Kidney (tissue), 14 donors: ENCODE measurements around the gene CAPNS1. TPM values are rescaled to one million over a fixed set of nuclear protein-coding genes. Genes with fewer than 3 reads are reported as not detected.

Source experiments
- DNase-seq, 5 donors: peaks; one replicate each; pipeline ENCODE4 v3.0.0-alpha.2; 2013 to 2020
- FAIRE-seq: peaks from 2 replicates; lab custom pipeline; 2012; peaks lifted over from hg19 to GRCh38; lab: Jason Lieb, UNC
- H3K27ac ChIP-seq, 2 donors: one replicate each; pipeline ENCODE4 v1.7.0; 2013; ENCODE audit warnings: low read depth in 2 of 2, low read length in 2 of 2, inconsistent platforms in 1 of 2
- H3K27me3 ChIP-seq: one replicate; pipeline ENCODE4 v1.7.1; 2013; ENCODE audit warnings: low read length, inconsistent platforms; ENCODE audit not compliant: control insufficient read depth, insufficient read depth
- H3K36me3 ChIP-seq, 3 donors: one replicate each; pipeline versions ENCODE4 v1.7.0 to v1.7.1; 2013; ENCODE audit warnings: low read length in 3 of 3, control low read depth in 1 of 3, inconsistent platforms in 1 of 3; ENCODE audit not compliant: insufficient read depth in 3 of 3, control insufficient read depth in 2 of 3
- H3K4me1 ChIP-seq, 3 donors: one replicate each; pipeline versions ENCODE4 v1.7.0 to v1.7.1; 2013; ENCODE audit warnings: low read length in 3 of 3, inconsistent platforms in 1 of 3, low read depth in 1 of 3; ENCODE audit not compliant: control insufficient read depth in 2 of 3, insufficient read depth in 2 of 3
- H3K4me3 ChIP-seq, 3 donors: one replicate each; pipeline versions ENCODE4 v1.7.0 to v1.8.1; 2013; ENCODE audit warnings: low read length in 3 of 3, control low read depth in 1 of 3, inconsistent platforms in 1 of 3
- H3K9ac ChIP-seq, 3 donors: one replicate each; pipeline versions ENCODE4 v1.7.0 to v1.7.1; 2013; ENCODE audit warnings: low read length in 3 of 3, control low read depth in 1 of 3, inconsistent platforms in 1 of 3
- H3K9me3 ChIP-seq, 3 donors: one replicate each; pipeline versions ENCODE4 v1.7.0 to v1.7.1; 2013; ENCODE audit warnings: low read length in 3 of 3, control low read depth in 1 of 3, inconsistent platforms in 1 of 3; ENCODE audit not compliant: control insufficient read depth in 2 of 3, insufficient read depth in 1 of 3
- intact Hi-C: fragments of 100-400 bp; cut with DNase I; formaldehyde crosslinking; loops from one replicate; pipeline ENCODE4 v1.11.1; 2022
- polyA plus RNA-seq: library from polyadenylated mRNA; stranded (reverse); fragments of 350-450 nt; fragmentation: Illumina TruSeq; extraction: RNeasy Lipid Tissue Mini Kit (QIAGEN cat#74804); gene quantifications from one replicate; pipeline ENCODE4 v1.2.3, GENCODE V29; 2014; ENCODE audit warnings: low read depth, low replicate concordance; ENCODE audit not compliant: insufficient read depth
- total RNA-seq: library from RNA; stranded (reverse); fragmentation: NEBNext Ultra II Directional; extraction: Animal tissue kit (Norgen Biotek cat#: 25700); gene quantifications from one replicate; pipeline ENCODE4 v1.2.1, GENCODE V29; 2021
- TF ChIP-seq, protein P1 (sequence below): IDR thresholded peaks from 3 replicates; pipeline ENCODE4 v1.5.1; 2012; ENCODE audit warnings: mild to moderate bottlenecking, moderate library complexity, borderline replicate concordance; ENCODE audit not compliant: insufficient read depth; ENCODE audit errors: extremely low read depth
- donor health status: control.
- donor health status: control.
- donor health status: control.
- donor health status: control.
- donor health status: control.
- donor health status: DM: yes; HTN: yes; CAD: no.
- donor health status: Normal renal cell carcinoma (clear cell type).

The CAPNS1 gene
- total and polyA plus RNA-seq, 2 donors from 2014 or later, result 861 to 1,098 TPM

GRCh38 chr19:36113894-36114720, 25.8 kb upstream of the CAPNS1 start:
- H3K27ac ChIP-seq, result peak overlapping the region; percentile 84 to 93
- H3K9ac ChIP-seq, result peak overlapping the region; percentile 84 to 98 (median 84)
- H3K27me3 ChIP-seq, result no peaks in the 10 kb centered on the region
- peaks cover 2 to 20% (median 3%) of the 10 kb centered on the region in 3 donors for H3K36me3 ChIP-seq
- DNase-seq (peak in 4 of 5 donors; percentile 23 to 70 (median 43)), FAIRE-seq (no peak)
- intact Hi-C loops, result no loop called here
- no peaks in the 10 kb centered on the region for H3K9me3 ChIP-seq
- H3K4me1 ChIP-seq, result peaks cover 0 to 18% (median 4%) of the 10 kb centered on the region in 3 donors
- peak overlapping the region; percentile 89 to 98 (median 97) for H3K4me3 ChIP-seq
- TF ChIP-seq, protein P1, sequence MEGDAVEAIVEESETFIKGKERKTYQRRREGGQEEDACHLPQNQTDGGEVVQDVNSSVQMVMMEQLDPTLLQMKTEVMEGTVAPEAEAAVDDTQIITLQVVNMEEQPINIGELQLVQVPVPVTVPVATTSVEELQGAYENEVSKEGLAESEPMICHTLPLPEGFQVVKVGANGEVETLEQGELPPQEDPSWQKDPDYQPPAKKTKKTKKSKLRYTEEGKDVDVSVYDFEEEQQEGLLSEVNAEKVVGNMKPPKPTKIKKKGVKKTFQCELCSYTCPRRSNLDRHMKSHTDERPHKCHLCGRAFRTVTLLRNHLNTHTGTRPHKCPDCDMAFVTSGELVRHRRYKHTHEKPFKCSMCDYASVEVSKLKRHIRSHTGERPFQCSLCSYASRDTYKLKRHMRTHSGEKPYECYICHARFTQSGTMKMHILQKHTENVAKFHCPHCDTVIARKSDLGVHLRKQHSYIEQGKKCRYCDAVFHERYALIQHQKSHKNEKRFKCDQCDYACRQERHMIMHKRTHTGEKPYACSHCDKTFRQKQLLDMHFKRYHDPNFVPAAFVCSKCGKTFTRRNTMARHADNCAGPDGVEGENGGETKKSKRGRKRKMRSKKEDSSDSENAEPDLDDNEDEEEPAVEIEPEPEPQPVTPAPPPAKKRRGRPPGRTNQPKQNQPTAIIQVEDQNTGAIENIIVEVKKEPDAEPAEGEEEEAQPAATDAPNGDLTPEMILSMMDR, result no peak

- Histone ChIP-seq H3K27me3 (no peaks in the 10 kb centered on the region), H3K27ac (peak within 1 kb of the TSS; percentile 84 to 93), H3K4me3 (peak within 1 kb of the TSS; percentile 89 to 98 (median 97)), H3K4me1 (peaks cover 0 to 18% (median 4%) of the 10 kb centered on the region in 3 donors), H3K9me3 (no peaks in the 10 kb centered on the region), H3K9ac (peak within 1 kb of the TSS; percentile 84 to 98 (median 84)), H3K36me3 (peaks cover 2 to 20% (median 3%) of the 10 kb centered on the region in 3 donors)
- intact Hi-C loops, result no loop called here
- peak; percentile 100 for DNase-seq
- TF ChIP-seq, protein P1, result peak; percentile 2
- FAIRE-seq, result peak; percentile 96
Measured at GRCh38 chr19:36114721-36115452, 25.0 kb upstream of the CAPNS1 start, which contains the start of gene POLR2I. POLR2I (minus strand) TSS chr19:36114875; CDS start chr19:36114856, 19 bp downstream.

GRCh38 chr19:36115453-36116343, 24.2 kb upstream of the CAPNS1 start, which contains the start of gene TBCB:
TBCB (plus strand) TSS chr19:36115468; CDS start chr19:36115561, 93 bp downstream.
- H3K4me1 ChIP-seq, result peaks cover 0 to 18% (median 4%) of the 10 kb centered on the region in 3 donors
- H3K27me3 ChIP-seq, result no peaks in the 10 kb centered on the region
- no peaks in the 10 kb centered on the region for H3K9me3 ChIP-seq
- FAIRE-seq (no peak), DNase-seq (peak in 1 of 5 donors; percentile 95)
- H3K9ac ChIP-seq, result peak within 1 kb of the TSS; percentile 84 to 98 (median 84)
- intact Hi-C loops, result no loop called here
- TF ChIP-seq, protein P1, result no peak
- peak within 1 kb of the TSS; percentile 89 to 98 (median 97) for H3K4me3 ChIP-seq
- peak within 1 kb of the TSS; percentile 84 to 93 for H3K27ac ChIP-seq
- H3K36me3 ChIP-seq, result peaks cover 3 to 24% (median 5%) of the 10 kb centered on the region in 3 donors
